ENCODE results near the gene MYO5C. TPM values are rescaled to one million over a fixed set of nuclear protein-coding genes. Genes with fewer than 3 reads are reported as not detected.
A peak's percentile ranks its signal among the peaks of the same experiment; 100 is the strongest.

The MYO5C gene, protein sequence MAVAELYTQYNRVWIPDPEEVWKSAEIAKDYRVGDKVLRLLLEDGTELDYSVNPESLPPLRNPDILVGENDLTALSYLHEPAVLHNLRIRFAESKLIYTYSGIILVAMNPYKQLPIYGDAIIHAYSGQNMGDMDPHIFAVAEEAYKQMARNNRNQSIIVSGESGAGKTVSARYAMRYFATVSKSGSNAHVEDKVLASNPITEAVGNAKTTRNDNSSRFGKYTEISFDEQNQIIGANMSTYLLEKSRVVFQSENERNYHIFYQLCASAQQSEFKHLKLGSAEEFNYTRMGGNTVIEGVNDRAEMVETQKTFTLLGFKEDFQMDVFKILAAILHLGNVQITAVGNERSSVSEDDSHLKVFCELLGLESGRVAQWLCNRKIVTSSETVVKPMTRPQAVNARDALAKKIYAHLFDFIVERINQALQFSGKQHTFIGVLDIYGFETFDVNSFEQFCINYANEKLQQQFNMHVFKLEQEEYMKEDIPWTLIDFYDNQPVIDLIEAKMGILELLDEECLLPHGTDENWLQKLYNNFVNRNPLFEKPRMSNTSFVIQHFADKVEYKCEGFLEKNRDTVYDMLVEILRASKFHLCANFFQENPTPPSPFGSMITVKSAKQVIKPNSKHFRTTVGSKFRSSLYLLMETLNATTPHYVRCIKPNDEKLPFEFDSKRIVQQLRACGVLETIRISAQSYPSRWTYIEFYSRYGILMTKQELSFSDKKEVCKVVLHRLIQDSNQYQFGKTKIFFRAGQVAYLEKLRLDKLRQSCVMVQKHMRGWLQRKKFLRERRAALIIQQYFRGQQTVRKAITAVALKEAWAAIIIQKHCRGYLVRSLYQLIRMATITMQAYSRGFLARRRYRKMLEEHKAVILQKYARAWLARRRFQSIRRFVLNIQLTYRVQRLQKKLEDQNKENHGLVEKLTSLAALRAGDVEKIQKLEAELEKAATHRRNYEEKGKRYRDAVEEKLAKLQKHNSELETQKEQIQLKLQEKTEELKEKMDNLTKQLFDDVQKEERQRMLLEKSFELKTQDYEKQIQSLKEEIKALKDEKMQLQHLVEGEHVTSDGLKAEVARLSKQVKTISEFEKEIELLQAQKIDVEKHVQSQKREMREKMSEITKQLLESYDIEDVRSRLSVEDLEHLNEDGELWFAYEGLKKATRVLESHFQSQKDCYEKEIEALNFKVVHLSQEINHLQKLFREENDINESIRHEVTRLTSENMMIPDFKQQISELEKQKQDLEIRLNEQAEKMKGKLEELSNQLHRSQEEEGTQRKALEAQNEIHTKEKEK (N-terminal part only)
- polyA plus RNA-seq (2013, experiment 1 of 4), result 15.7 TPM
- 13.7 TPM for polyA plus RNA-seq (2013, experiment 2 of 4)
- polyA plus RNA-seq (2013, experiment 3 of 4), result 9.5 TPM
- polyA plus RNA-seq (2013, experiment 4 of 4), result 9.8 TPM

- 0 to 1% methylated on average over 65 of the region's 65 CpGs for WGBS, 2 experiments
- Histone ChIP-seq H3K4me1 (ENCODE audit: control insufficient read depth, insufficient read depth, low read length) (peaks cover 7% of the 10 kb centered on the region), H3K27ac (ENCODE audit: insufficient read depth, low read depth, low read length, poor library complexity, severe bottlenecking) (no peak within 1 kb of the TSS), H3K9me3 (ENCODE audit: control insufficient read depth, low read length) (no peaks in the 10 kb centered on the region), H3K4me3 (ENCODE audit: insufficient read depth, low read depth, low read length) (peak within 1 kb of the TSS; percentile 66), H3K36me3 (ENCODE audit: control insufficient read depth, insufficient read depth, low read length) (no peaks in the 10 kb centered on the region), H3K27me3 (ENCODE audit: control insufficient read depth, insufficient read depth, low read length, poor library complexity, severe bottlenecking) (peaks cover 10% of the 10 kb centered on the region)
Measured at GRCh38 chr15:52295421-52296001, at the start of gene MYO5C. Gene MYO5C (minus strand): TSS chr15:52295804. CDS start chr15:52295636, 168 bp downstream.

DNA sequence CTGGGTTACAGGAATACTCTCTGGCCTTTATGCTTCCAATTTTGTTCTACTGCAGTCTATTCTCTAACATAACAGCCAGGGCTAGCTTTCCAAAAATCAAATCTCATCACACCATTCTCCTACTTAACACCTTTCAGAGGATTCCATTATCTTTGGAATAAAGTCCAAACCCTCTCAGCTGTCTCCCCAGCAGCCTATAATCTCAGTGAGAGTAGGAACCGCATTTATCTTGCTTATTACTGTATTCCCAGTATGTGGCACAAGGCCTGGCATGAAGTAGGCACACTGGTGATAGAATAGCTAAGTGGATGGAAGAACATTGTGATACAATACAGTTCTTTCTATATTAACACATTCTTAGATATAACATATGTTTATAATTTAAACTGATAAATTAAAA, 49.0 kb upstream of the MYO5C start:
- Histone ChIP-seq H3K4me3 (ENCODE audit: insufficient read depth, low read depth, low read length) (no peak overlapping the region), H3K27me3 (ENCODE audit: control insufficient read depth, insufficient read depth, low read length, poor library complexity, severe bottlenecking) (no peaks in the 10 kb centered on the region), H3K27ac (ENCODE audit: insufficient read depth, low read depth, low read length, poor library complexity, severe bottlenecking) (no peak overlapping the region), H3K9me3 (ENCODE audit: control insufficient read depth, low read length) (no peaks in the 10 kb centered on the region), H3K4me1 (ENCODE audit: control insufficient read depth, insufficient read depth, low read length) (no peaks in the 10 kb centered on the region), H3K36me3 (ENCODE audit: control insufficient read depth, insufficient read depth, low read length) (no peaks in the 10 kb centered on the region)
- 75% methylated on average over 1 of the region's 1 CpG; no CpG with 5 or more reads in 1 of the 2 experiments for WGBS, 2 experiments

DNA sequence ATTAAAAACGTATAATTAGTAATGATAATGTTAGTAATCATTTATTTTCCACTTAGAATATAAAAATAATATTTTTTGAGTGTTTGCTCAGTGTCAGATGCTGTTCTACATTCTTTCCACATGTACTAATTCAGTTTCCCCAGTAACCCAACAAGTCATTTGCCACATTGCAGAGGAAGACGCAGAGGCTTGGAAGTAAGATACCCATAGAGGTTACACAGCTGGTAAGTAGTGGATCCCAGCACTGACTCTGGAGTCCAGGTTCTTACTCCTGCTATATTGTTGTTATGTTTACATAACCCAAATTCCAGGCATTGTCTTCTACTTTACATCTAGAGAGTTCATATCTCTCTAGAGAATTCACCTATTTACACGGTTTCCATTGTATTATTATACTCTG, 48.2 kb upstream of the MYO5C start:
- no peaks in the 10 kb centered on the region for H3K4me1 ChIP-seq (ENCODE audit: control insufficient read depth, insufficient read depth, low read length)
- 86 to 88% methylated on average over 2 of the region's 3 CpGs for WGBS, 2 experiments
- H3K4me3 ChIP-seq (ENCODE audit: insufficient read depth, low read depth, low read length), result no peak overlapping the region
- H3K36me3 ChIP-seq (ENCODE audit: control insufficient read depth, insufficient read depth, low read length), result no peaks in the 10 kb centered on the region
- no peaks in the 10 kb centered on the region for H3K9me3 ChIP-seq (ENCODE audit: control insufficient read depth, low read length)
- H3K27me3 ChIP-seq (ENCODE audit: control insufficient read depth, insufficient read depth, low read length, poor library complexity, severe bottlenecking), result no peaks in the 10 kb centered on the region
- H3K27ac ChIP-seq (ENCODE audit: insufficient read depth, low read depth, low read length, poor library complexity, severe bottlenecking), result no peak overlapping the region

DNA sequence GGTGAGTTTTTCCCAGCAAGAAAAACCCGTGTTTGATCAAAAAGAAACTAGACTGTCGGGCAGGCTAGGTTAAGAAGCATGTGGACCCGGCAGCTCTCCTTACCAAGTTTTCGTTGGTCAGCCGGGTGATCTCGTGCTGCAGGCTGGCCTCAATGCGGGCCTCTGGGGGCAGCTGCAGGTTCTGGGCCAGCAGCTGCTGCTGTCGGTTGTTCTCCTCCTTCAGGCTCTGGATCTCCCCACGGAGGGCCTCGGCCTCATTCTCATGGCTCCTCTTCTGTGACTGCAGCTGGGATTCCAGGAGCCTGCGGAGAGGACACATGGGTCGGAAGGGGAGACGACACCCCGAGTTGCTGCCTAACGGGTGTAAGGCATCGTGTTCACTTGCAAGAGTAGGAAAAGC, 44.5 kb upstream of the MYO5C start:
- H3K9me3 ChIP-seq (ENCODE audit: control insufficient read depth, low read length), result no peaks in the 10 kb centered on the region
- no peaks in the 10 kb centered on the region for H3K27me3 ChIP-seq (ENCODE audit: control insufficient read depth, insufficient read depth, low read length, poor library complexity, severe bottlenecking)
- no peaks in the 10 kb centered on the region for H3K36me3 ChIP-seq (ENCODE audit: control insufficient read depth, insufficient read depth, low read length)
- no peak overlapping the region for H3K4me3 ChIP-seq (ENCODE audit: insufficient read depth, low read depth, low read length)
- 92 to 95% methylated on average over 16 of the region's 16 CpGs for WGBS, 2 experiments
- no peaks in the 10 kb centered on the region for H3K4me1 ChIP-seq (ENCODE audit: control insufficient read depth, insufficient read depth, low read length)
- no peak overlapping the region for H3K27ac ChIP-seq (ENCODE audit: insufficient read depth, low read depth, low read length, poor library complexity, severe bottlenecking)

- Histone ChIP-seq H3K27me3 (ENCODE audit: control insufficient read depth, insufficient read depth, low read length, poor library complexity, severe bottlenecking) (no peaks in the 10 kb centered on the region), H3K4me1 (ENCODE audit: control insufficient read depth, insufficient read depth, low read length) (no peaks in the 10 kb centered on the region), H3K27ac (ENCODE audit: insufficient read depth, low read depth, low read length, poor library complexity, severe bottlenecking) (no peak overlapping the region), H3K36me3 (ENCODE audit: control insufficient read depth, insufficient read depth, low read length) (no peaks in the 10 kb centered on the region), H3K9me3 (ENCODE audit: control insufficient read depth, low read length) (no peaks in the 10 kb centered on the region), H3K4me3 (ENCODE audit: insufficient read depth, low read depth, low read length) (no peak overlapping the region)
- WGBS, 2 experiments, result 100% methylated on average over 1 of the region's 1 CpG; no CpG with 5 or more reads in 1 of the 2 experiments
Measured at GRCh38 chr15:52338891-52339290, 43.3 kb upstream of the MYO5C start.

GRCh38 chr15:52338058-52338457, 42.5 kb upstream of the MYO5C start:
- no peaks in the 10 kb centered on the region for H3K27me3 ChIP-seq (ENCODE audit: control insufficient read depth, insufficient read depth, low read length, poor library complexity, severe bottlenecking)
- H3K4me1 ChIP-seq (ENCODE audit: control insufficient read depth, insufficient read depth, low read length), result no peaks in the 10 kb centered on the region
- H3K27ac ChIP-seq (ENCODE audit: insufficient read depth, low read depth, low read length, poor library complexity, severe bottlenecking), result no peak overlapping the region
- H3K36me3 ChIP-seq (ENCODE audit: control insufficient read depth, insufficient read depth, low read length), result no peaks in the 10 kb centered on the region
- WGBS, 2 experiments, result 84 to 85% methylated on average over 2 to 3 of the region's 3 CpGs
- no peak overlapping the region for H3K4me3 ChIP-seq (ENCODE audit: insufficient read depth, low read depth, low read length)
- H3K9me3 ChIP-seq (ENCODE audit: control insufficient read depth, low read length), result no peaks in the 10 kb centered on the region

DNA sequence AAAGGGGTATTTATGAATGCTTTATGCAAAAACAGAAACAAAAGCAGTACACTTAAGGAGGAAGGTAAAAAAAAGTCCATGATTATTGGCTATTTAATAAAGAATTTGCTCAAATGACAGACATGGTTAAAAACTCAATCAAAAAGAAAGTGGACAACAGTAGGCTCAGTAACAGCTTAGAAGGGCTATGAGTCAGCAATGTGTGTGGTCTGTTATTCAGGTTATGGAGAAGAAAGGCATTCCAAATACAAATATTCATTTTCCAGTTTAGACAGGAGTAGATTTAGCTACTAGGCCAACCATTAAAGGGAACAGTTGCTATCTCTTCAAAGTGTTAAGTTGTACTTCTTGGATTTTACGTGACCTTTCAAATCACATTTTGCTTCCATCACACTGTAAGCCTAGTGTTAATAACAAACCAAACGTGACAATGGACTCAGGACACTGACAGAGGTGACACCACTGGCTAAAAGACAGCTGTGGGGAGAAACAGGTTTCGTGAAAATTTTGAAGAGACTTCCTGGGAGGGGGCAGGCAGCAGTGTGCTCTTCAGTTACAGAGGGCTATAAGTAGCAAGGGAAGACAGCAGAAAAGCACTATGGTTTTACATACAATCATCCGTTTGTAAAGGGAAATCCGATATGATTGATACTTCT, 41.7 kb upstream of the MYO5C start:
- Histone ChIP-seq H3K27ac (ENCODE audit: insufficient read depth, low read depth, low read length, poor library complexity, severe bottlenecking) (no peak overlapping the region), H3K36me3 (ENCODE audit: control insufficient read depth, insufficient read depth, low read length) (no peaks in the 10 kb centered on the region), H3K4me1 (ENCODE audit: control insufficient read depth, insufficient read depth, low read length) (no peaks in the 10 kb centered on the region), H3K27me3 (ENCODE audit: control insufficient read depth, insufficient read depth, low read length, poor library complexity, severe bottlenecking) (no peaks in the 10 kb centered on the region), H3K4me3 (ENCODE audit: insufficient read depth, low read depth, low read length) (no peak overlapping the region), H3K9me3 (ENCODE audit: control insufficient read depth, low read length) (no peaks in the 10 kb centered on the region)
- WGBS, 2 experiments, result 83 to 84% methylated on average over 4 to 5 of the region's 5 CpGs

DNA sequence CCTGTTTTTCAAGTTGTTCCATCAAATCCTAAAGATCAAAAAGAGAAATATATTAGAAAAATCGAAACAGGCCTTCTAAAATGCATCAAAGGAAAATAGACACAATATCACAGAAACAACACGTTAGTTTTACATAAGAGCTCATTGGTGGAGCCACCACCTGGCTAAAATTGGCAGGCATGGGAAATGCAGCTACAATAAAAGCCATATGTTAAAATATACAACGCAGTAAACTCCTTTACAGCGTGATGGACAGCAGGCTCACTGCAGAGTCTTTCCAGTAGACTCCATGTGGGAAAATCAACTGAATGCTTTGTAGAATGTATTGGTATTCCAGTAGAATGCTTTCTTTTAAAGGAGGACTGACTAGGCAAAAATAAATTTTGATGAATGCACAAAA, 40.9 kb upstream of the MYO5C start:
- WGBS, 2 experiments, result 85 to 92% methylated on average over 4 of the region's 4 CpGs
- Histone ChIP-seq H3K4me1 (ENCODE audit: control insufficient read depth, insufficient read depth, low read length) (no peaks in the 10 kb centered on the region), H3K4me3 (ENCODE audit: insufficient read depth, low read depth, low read length) (no peak overlapping the region), H3K27ac (ENCODE audit: insufficient read depth, low read depth, low read length, poor library complexity, severe bottlenecking) (no peak overlapping the region), H3K36me3 (ENCODE audit: control insufficient read depth, insufficient read depth, low read length) (no peaks in the 10 kb centered on the region), H3K27me3 (ENCODE audit: control insufficient read depth, insufficient read depth, low read length, poor library complexity, severe bottlenecking) (no peaks in the 10 kb centered on the region), H3K9me3 (ENCODE audit: control insufficient read depth, low read length) (no peaks in the 10 kb centered on the region)

- Histone ChIP-seq H3K36me3 (ENCODE audit: control insufficient read depth, insufficient read depth, low read length) (no peaks in the 10 kb centered on the region), H3K9me3 (ENCODE audit: control insufficient read depth, low read length) (no peaks in the 10 kb centered on the region), H3K4me1 (ENCODE audit: control insufficient read depth, insufficient read depth, low read length) (no peaks in the 10 kb centered on the region), H3K4me3 (ENCODE audit: insufficient read depth, low read depth, low read length) (no peak overlapping the region), H3K27ac (ENCODE audit: insufficient read depth, low read depth, low read length, poor library complexity, severe bottlenecking) (no peak overlapping the region), H3K27me3 (ENCODE audit: control insufficient read depth, insufficient read depth, low read length, poor library complexity, severe bottlenecking) (no peaks in the 10 kb centered on the region)
- 93 to 95% methylated on average over 3 of the region's 3 CpGs for WGBS, 2 experiments
Measured at GRCh38 chr15:52334491-52335160, 39.0 kb upstream of the MYO5C start.

Data from ectodermal cell (in vitro differentiated cells).